ENCODE measurements around the gene UFD1.

- TF ChIP-seq POLR2A (IDR thresholded peaks at IDR 0.05) = no peak
- TF ChIP-seq, protein P1, sequence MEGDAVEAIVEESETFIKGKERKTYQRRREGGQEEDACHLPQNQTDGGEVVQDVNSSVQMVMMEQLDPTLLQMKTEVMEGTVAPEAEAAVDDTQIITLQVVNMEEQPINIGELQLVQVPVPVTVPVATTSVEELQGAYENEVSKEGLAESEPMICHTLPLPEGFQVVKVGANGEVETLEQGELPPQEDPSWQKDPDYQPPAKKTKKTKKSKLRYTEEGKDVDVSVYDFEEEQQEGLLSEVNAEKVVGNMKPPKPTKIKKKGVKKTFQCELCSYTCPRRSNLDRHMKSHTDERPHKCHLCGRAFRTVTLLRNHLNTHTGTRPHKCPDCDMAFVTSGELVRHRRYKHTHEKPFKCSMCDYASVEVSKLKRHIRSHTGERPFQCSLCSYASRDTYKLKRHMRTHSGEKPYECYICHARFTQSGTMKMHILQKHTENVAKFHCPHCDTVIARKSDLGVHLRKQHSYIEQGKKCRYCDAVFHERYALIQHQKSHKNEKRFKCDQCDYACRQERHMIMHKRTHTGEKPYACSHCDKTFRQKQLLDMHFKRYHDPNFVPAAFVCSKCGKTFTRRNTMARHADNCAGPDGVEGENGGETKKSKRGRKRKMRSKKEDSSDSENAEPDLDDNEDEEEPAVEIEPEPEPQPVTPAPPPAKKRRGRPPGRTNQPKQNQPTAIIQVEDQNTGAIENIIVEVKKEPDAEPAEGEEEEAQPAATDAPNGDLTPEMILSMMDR (IDR thresholded peaks at IDR 0.05) = no peak
Measured at GRCh38 chr22:19488285-19488684, 9.3 kb upstream of the UFD1 start.

All from Peyer's patch (tissue), 4 donors.